Medulla oblongata (tissue), 1 donor: Measurements from ENCODE around the gene MON2.

Experiments used
- DNase-seq: peaks from one replicate; pipeline ENCODE4 v3.0.0-alpha.2; 2015; ENCODE audit errors: extremely low spot score

Gene MON2

GRCh38 chr12:62606654-62607053 lies 140.0 kb downstream of the MON2 start:
- no peak for DNase-seq

GRCh38 chr12:62613081-62613480 lies 146.5 kb downstream of the MON2 start:
- no peak for DNase-seq

DNA sequence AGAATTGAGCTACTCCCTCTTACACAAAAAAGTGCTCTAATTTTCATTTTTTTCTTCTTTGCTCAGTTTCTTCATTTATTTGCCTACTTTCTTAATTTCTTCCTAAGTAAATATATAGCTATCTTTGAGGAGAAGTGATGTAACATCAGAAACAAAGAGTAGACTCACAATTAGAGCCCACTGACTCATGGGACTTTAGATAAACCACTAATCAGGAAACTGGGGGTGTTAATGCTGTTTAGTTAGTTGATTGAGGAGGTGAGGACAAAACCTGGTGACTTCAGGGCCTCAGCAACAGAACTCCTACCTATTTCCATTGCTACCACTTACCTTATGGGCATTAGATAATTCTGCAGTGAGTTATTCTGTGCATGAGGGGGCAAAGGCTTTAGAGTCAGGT lies 151.7 kb downstream of the MON2 start:
- DNase-seq, result no peak

DNA sequence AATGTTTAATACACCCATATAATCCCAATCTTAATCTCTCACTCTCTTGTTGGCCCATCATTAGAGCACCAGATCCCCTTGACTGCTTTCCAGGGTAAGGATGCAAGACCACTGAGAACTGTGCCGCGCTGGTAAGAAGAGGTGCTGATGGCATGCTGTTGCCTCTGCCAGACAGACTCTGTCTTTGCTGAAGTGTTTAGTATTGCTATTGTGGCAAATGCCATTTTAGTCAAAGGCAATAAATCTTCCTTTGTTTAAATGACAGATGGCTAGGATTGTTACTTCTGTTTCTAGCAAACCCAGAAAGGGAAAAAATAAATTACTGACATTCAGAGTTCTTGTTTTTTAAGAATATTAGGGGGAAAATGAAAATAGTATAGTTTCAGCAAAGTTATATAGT lies 152.3 kb downstream of the MON2 start:
- DNase-seq, result peak; percentile 21

- no peak for DNase-seq
These were observed 154.5 kb downstream of the MON2 start for GRCh38 chr12:62621101-62621638.

GRCh38 chr12:62622177-62622576 lies 155.6 kb downstream of the MON2 start:
- DNase-seq, result no peak

- DNase-seq, result no peak
These were observed 158.6 kb downstream of the MON2 start for GRCh38 chr12:62625228-62625627.

DNA sequence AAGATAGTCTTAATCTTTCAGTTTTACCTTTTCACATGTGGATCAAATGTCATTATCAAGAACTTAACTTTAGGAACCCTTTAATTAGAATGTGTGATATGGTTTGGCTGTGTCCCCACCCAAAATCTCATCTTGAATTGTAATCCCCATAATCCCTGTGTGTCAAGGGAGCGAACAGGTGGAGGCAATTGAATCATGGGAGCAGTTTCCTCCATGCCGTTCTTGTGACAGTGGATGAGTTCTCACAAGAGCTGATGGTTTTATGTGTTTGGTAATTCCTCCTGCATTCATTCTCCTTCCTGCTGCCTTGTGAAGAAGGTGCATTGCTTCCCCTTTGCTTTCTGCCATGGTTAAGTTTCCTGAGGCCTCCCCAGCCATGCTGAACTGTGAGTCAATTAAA lies 160.6 kb downstream of the MON2 start:
- no peak for DNase-seq

DNA sequence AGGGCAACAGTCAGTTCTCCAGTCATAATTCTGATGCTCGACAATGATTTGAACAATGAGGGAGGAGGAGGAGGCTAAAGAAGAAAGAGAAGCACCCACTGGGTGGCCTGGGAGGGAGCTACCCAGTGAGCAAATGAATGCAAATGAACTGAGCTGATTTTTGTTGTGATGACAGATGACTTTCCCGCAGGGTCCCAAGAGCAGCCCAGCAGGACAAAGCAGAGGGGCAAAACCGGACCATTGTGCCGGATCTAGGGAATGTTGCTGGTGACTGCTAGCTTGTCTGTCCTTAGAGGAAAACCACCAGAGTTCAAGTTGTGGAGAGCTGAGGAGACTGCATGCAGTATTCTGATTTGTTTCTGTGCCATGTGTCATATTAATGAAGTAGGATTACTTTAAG lies 162.8 kb downstream of the MON2 start:
- no peak for DNase-seq

DNA sequence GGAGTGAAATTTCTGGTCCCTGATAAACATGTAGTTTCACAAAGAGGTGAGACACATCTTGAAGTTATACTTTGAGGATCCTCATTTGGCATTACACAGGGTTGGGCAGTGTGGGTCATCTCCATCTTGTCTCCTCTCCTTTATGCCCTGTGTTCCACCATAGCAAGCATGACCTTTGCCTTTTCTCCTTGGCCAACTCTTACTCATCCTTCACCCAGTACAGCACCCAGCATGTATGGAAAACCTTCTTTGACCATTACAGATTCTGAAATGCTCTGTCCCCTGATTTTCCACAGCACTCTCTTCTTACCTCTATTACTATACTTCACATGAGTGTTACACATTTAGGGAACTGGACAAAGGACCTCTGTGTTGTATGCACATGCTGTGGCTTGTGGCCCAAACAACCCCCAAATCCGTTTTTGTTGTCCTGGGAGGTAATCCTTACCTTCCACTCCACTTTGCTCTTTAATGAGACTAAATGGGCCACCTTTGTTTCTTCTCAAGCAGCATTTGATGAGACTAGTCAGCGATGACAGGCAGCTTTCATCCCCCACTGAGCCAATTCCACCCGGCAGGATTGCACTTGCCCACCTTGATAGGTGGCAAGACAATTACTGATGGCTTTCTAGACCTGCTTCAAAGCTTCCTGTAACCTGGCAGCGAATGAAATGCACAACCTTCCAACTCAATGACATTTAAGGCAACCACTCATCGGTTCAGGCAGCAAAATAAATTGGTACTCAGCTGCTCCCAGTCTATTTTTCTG lies 163.5 kb downstream of the MON2 start:
- no peak for DNase-seq

DNA sequence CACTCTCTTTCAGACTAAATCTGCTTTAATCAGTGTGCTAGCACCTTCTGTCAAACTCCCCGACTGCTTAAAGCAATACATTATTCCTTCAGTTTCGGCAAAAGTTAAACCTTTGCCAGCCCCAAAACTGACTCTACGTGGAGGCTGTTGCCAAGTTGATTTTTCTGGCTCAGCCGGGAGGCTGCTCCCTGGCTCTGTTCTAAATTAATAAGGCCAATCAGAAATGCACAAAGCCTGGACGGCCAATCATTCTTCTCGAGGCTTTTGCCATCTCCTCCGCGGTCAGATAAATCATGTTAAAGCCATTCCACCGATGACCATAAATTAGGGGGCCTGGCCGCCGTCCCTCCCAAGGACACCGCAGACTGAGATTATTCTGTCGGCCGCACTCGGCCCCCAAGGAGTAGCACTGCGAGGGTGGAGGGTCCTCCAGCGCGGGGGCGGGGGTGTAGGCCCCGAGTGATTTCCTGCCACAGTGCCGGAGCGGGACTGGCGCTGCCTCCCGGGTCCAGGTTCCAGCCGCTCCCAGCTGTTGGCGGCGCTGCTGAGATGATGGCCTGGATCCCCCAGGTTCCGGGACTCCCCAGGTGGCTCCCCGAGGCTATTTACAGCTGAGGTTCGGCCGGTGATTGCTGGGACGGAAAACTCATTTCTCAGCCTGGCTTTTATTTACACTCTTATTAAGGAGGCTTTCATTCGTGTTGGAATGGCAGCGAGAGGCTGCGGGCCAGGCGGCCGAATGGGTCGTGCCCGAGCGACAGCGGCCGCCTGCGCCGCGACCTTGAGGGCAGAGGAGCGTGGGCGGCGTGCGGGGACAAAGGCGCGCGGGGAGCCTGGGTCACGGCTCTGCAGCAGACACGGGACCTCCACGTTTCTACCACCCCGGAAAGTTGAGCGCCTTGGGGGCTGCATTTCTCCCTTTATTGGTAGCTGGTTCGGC lies 165.1 kb downstream of the MON2 start:
- DNase-seq, result peak; percentile 75

DNA sequence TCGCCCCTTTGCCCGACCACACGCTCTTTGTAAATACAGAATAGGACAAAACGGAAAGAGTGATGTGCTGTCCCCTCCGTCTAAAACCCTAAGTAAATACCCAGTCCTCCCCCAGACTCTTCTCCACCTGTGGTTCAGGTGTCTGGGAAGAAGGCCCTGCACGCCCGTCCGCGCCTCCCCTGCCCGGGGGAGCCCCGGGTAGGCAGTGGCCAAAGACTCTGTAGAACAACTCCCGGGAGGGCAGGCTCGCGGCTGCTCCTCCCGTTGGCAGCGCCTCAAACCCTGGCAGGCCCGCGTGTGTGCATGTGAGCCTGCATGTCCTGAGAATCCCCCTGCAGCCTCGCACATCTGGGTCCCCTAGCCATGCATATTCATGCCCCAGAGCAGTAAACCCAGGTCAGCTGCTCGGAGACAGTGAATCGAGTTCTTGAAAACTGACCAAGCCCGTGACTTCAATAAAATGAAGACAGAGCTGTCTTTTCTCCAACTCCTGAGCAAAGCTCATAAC lies 165.8 kb downstream of the MON2 start:
- DNase-seq, result peak; percentile 71

- peak; percentile 24 for DNase-seq
These were observed 169.0 kb downstream of the MON2 start for GRCh38 chr12:62635649-62636048.

GRCh38 chr12:62637679-62638078 lies 171.1 kb downstream of the MON2 start:
- no peak for DNase-seq

- DNase-seq, result no peak
These were observed 174.4 kb downstream of the MON2 start for GRCh38 chr12:62640910-62641448.

GRCh38 chr12:62642486-62642885 lies 175.9 kb downstream of the MON2 start:
- DNase-seq, result no peak

GRCh38 chr12:62643486-62643885 lies 176.9 kb downstream of the MON2 start:
- no peak for DNase-seq

- DNase-seq, result no peak
These were observed 179.9 kb downstream of the MON2 start for GRCh38 chr12:62646566-62646965.

DNA sequence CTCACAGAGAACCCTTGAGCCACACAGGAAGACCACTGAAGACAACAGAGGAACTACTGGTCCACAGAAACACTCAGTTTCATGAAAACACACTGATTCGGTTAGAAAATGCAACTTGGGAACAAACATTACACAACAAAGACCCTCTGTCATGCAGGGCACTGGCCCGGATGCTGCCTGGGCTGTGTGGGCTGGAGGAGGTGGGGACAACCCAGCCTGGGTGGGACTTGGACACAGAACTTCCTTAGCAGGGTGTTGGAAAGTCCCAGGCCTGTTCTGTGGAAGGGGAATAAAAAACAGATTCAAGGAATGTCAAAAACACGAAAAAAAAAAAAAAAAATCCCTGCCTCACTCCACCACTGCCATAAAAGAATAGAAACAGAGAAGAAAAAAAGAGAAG lies 181.0 kb downstream of the MON2 start:
- peak; percentile 47 for DNase-seq

DNA sequence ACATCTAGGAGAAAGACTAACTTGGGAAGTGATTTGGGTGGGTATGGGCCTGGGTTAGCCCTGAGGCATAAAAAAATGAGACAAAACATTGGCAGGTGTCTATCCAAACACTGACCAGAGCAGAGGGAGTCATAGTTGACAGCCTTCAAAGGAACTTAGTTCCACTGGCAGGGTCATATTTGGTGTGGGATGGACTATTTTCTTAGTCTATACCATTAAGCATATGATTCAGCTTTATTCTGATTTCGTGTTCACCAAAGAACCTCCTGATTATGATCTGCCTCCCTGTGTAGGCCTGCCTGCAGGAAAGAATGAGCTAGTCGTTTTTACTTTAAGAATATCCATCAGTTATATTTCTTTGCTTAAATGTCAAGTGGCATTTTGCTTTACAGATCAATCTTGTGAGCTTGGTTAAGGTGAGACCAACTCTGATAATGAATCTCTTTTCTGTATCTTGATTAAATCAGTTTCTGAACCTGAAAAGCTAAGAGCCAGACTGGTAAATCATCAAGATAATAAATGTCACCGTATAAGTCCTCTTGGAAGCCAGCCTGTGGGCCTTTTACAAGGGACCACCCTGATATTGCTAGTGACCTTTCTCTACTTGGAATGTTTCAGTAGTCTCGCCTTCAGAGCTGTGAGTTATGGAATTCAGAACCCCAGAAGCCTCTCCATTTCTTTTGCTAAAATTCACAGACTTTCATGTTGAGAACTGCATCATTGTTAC lies 182.9 kb downstream of the MON2 start:
- DNase-seq, result no peak
